ENCODE measurements around the gene CUX1. TPM values are rescaled to one million over a fixed set of nuclear protein-coding genes. Genes with fewer than 3 reads are reported as not detected.
A peak's percentile ranks its signal among the peaks of the same experiment; 100 is the strongest.

The CUX1 gene
- total and polyA plus RNA-seq, 2 of the 13 experiments (the other 11 are each of a cell fraction or from before 2014, with no cell fraction given): 13.7 to 14.9 TPM

DNA sequence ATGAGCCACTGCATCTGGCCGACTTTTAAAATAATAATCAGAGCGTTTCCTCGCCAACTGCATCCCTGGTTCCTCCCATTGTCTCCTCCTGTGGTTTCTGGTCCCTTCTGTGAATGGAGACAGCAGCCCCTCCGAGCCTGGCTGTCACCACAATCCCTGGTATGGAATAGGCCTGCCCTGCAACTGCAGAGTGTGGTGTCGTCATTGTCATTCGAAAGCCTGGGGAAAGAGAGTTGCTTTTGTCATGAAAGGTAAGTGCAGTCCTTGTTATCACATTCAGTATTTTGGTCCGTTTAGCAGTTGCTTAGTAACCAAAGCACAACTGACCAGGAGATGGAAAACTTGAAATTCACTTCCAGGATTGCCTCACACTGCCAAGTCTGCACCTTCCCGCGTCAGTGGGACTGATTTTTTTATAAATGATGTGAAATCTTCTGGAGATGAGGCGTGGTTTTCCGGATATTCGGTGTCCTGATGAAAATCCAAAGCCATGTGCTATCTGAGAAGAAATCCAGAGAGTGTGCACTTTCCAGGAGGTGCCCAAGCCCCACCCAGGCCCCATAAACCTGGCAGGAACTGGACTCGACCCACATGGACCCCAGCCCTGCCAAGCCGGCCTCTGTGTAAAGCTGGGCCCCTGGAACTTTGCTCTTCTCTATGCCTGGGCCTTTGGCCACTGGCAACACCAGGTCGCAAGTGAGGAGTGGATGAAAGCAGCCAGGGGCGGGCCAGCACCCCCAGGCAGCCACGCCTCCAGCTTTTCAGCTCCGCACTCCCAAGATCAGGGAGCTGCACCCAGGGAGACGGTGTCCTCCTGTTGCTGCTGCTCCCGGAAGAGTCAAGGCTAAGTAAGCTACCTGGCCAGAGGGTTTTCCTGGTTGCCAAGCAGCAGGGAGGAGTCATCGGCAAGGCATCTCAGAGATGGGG is 335.5 kb downstream of the CUX1 start (continued):
- TF ChIP-seq, protein P1, sequence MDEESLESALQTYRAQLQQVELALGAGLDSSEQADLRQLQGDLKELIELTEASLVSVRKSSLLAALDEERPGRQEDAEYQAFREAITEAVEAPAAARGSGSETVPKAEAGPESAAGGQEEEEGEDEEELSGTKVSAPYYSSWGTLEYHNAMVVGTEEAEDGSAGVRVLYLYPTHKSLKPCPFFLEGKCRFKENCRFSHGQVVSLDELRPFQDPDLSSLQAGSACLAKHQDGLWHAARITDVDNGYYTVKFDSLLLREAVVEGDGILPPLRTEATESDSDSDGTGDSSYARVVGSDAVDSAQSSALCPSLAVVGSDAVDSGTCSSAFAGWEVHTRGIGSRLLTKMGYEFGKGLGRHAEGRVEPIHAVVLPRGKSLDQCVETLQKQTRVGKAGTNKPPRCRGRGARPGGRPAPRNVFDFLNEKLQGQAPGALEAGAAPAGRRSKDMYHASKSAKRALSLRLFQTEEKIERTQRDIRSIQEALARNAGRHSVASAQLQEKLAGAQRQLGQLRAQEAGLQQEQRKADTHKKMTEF (CRISPR knock-in tag; IDR thresholded peaks at IDR 0.05): peak; percentile 68
- TF ChIP-seq DNMT3B (CRISPR knock-in tag; conservative IDR thresholded peaks at IDR 0.05) (no peak), POLR2A (IDR thresholded peaks at IDR 0.05; ENCODE audit: insufficient read depth in 1 of 2, low read depth in 2 of 2, low read length in 2 of 2) (peak; percentile 61 to 87; a peak in 3 of 4 replicates), ZNF143 (CRISPR knock-in tag; IDR thresholded peaks at IDR 0.05) (no peak), HMG20A (CRISPR knock-in tag; IDR thresholded peaks at IDR 0.05; ENCODE audit: borderline replicate concordance) (no peak), YEATS4 (CRISPR knock-in tag; IDR thresholded peaks at IDR 0.05; ENCODE audit: borderline replicate concordance) (peak; percentile 76), ZNF274 (CRISPR knock-in tag; IDR thresholded peaks at IDR 0.05) (peak; percentile 32; the same call in 1 of the 2 replicates), RFX3 (CRISPR knock-in tag; IDR thresholded peaks at IDR 0.05) (peak; percentile 65), HNRNPL (IDR thresholded peaks at IDR 0.05; ENCODE audit: low read depth, low read length) (peak; percentile 94), HMGA1 (CRISPR knock-in tag; conservative IDR thresholded peaks at IDR 0.05) (no peak), ISX (CRISPR knock-in tag; conservative IDR thresholded peaks at IDR 0.05) (0 out of 2 replicates have a peak, but pooled peaks have one; percentile 47), GFI1 (CRISPR knock-in tag; IDR thresholded peaks at IDR 0.05; ENCODE audit: borderline replicate concordance) (no peak), ZNF431 (CRISPR knock-in tag; IDR thresholded peaks at IDR 0.05; ENCODE audit: borderline replicate concordance, low read depth) (peak; percentile 78; the same call in 1 of the 2 replicates), EP300 (IDR thresholded peaks at IDR 0.05; ENCODE audit: low read depth in 2 of 2, low read length in 2 of 2) (peak; percentile 14 to 50; a peak in 1 of 4 replicates), EP300 (CRISPR knock-in tag; IDR thresholded peaks at IDR 0.05; ENCODE audit: borderline replicate concordance) (peak; percentile 31; the same call in 1 of the 2 replicates)
- TF ChIP-seq, protein P2, sequence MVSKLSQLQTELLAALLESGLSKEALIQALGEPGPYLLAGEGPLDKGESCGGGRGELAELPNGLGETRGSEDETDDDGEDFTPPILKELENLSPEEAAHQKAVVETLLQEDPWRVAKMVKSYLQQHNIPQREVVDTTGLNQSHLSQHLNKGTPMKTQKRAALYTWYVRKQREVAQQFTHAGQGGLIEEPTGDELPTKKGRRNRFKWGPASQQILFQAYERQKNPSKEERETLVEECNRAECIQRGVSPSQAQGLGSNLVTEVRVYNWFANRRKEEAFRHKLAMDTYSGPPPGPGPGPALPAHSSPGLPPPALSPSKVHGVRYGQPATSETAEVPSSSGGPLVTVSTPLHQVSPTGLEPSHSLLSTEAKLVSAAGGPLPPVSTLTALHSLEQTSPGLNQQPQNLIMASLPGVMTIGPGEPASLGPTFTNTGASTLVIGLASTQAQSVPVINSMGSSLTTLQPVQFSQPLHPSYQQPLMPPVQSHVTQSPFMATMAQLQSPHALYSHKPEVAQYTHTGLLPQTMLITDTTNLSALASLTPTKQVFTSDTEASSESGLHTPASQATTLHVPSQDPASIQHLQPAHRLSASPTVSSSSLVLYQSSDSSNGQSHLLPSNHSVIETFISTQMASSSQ (IDR thresholded peaks at IDR 0.05; ENCODE audit: low read depth): no peak; the same call in 1 of the 2 replicates
- TF ChIP-seq, protein P2 (CRISPR knock-in tag; IDR thresholded peaks at IDR 0.05; ENCODE audit: borderline replicate concordance): peak; percentile 47; the same call in 1 of the 2 replicates
- TF ChIP-seq, protein P3, sequence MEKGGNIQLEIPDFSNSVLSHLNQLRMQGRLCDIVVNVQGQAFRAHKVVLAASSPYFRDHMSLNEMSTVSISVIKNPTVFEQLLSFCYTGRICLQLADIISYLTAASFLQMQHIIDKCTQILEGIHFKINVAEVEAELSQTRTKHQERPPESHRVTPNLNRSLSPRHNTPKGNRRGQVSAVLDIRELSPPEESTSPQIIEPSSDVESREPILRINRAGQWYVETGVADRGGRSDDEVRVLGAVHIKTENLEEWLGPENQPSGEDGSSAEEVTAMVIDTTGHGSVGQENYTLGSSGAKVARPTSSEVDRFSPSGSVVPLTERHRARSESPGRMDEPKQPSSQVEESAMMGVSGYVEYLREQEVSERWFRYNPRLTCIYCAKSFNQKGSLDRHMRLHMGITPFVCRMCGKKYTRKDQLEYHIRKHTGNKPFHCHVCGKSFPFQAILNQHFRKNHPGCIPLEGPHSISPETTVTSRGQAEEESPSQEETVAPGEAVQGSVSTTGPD (CRISPR knock-in tag; IDR thresholded peaks at IDR 0.05): peak; percentile 62; the same call in 1 of the 2 replicates
- TF ChIP-seq, protein P4, sequence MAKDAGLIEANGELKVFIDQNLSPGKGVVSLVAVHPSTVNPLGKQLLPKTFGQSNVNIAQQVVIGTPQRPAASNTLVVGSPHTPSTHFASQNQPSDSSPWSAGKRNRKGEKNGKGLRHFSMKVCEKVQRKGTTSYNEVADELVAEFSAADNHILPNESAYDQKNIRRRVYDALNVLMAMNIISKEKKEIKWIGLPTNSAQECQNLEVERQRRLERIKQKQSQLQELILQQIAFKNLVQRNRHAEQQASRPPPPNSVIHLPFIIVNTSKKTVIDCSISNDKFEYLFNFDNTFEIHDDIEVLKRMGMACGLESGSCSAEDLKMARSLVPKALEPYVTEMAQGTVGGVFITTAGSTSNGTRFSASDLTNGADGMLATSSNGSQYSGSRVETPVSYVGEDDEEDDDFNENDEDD (CRISPR knock-in tag; IDR thresholded peaks at IDR 0.05; ENCODE audit: borderline replicate concordance): peak; percentile 36; the same call in 1 of the 2 replicates
- TF ChIP-seq, protein P5, sequence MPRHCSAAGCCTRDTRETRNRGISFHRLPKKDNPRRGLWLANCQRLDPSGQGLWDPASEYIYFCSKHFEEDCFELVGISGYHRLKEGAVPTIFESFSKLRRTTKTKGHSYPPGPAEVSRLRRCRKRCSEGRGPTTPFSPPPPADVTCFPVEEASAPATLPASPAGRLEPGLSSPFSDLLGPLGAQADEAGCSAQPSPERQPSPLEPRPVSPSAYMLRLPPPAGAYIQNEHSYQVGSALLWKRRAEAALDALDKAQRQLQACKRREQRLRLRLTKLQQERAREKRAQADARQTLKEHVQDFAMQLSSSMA (CRISPR knock-in tag; IDR thresholded peaks at IDR 0.05): 0 out of 2 replicates have a peak, but pooled peaks have one; percentile 63
